Measurements from ENCODE around the gene GIMAP2. TPM values are rescaled to one million over a fixed set of nuclear protein-coding genes. Genes with fewer than 3 reads are reported as not detected.

The GIMAP2 gene
- not detected in 2 replicates for total RNA-seq (ENCODE audit: low replicate concordance)
- long read RNA-seq: 0 reads

DNA sequence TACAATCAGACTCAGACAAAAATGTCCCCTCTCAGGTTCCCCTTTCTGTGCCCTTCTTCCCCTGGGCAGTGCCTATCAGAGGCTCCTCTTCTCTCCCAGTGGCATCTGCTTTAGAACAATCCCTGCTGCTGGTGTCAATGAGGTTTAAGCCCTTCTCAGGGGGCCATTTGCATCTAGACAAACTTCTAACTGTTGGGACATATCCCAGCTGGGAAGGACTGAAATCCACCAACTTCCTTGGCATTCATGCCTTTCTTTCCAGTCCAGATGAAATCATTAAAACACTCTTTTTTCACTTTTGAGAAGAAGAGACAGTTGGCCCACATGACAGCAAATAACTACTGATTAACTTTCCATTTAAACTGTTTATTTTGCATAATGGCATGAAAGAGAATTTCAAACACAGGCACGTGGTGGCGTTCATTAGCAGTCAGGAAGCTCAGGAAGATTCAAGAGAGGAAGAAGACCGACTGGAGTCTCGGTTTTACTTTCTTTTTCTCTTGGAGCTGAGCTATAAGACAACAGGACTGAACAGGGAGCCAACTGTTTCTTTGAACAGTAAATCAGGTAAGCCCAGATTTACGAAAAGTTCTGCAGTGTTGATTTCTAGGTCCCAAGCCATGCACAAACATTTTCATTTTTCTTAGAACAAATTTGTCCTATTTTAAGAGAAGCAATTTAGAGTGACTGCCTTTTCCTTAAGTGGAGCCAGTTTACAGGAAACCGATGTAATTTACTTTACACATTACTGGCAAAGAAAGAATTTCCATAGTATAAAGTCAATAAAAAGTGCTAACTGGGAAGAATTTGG is at the start of gene GIMAP2:
Gene GIMAP2 (plus strand): TSS at position 488 of the 811 bp plus-strand sequence. CDS start 1,354 bp downstream, outside the sequence.
- H3K9me3 Mint-ChIP-seq: no peaks in the 10 kb centered on the region
- no peak for DNase-seq (ENCODE audit: extremely low spot score, unreplicated experiment)
- TF ChIP-seq, protein P1, sequence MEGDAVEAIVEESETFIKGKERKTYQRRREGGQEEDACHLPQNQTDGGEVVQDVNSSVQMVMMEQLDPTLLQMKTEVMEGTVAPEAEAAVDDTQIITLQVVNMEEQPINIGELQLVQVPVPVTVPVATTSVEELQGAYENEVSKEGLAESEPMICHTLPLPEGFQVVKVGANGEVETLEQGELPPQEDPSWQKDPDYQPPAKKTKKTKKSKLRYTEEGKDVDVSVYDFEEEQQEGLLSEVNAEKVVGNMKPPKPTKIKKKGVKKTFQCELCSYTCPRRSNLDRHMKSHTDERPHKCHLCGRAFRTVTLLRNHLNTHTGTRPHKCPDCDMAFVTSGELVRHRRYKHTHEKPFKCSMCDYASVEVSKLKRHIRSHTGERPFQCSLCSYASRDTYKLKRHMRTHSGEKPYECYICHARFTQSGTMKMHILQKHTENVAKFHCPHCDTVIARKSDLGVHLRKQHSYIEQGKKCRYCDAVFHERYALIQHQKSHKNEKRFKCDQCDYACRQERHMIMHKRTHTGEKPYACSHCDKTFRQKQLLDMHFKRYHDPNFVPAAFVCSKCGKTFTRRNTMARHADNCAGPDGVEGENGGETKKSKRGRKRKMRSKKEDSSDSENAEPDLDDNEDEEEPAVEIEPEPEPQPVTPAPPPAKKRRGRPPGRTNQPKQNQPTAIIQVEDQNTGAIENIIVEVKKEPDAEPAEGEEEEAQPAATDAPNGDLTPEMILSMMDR (conservative IDR thresholded peaks at IDR 0.05): no peak
- no peak within 1 kb of the TSS for H3K4me3 Mint-ChIP-seq
- no peaks in the 10 kb centered on the region for H3K4me1 Mint-ChIP-seq (ENCODE audit: unreplicated experiment)
- no peaks in the 10 kb centered on the region for H3K36me3 Mint-ChIP-seq
- no peak within 1 kb of the TSS for H3K27ac Mint-ChIP-seq
- peaks cover 16% of the 10 kb centered on the region for H3K27me3 Mint-ChIP-seq

DNA sequence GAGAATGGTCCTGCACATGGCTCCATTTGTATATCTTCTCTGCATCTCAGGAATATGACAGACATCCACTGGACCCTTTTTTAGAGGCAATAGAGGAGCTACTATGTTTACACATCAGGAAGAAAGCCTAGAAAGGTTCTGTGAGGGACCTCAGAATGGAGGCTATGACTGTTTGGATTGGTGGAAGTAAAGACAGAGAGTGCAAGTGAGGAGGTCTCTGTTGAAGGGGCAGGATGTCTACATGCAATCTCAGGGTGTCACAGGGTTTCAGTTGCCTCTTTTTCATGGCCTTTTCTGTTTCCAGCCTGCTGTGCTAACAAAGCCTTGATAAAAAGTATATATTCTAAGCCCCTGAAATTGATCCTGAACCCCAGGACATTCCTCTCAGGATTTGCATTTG is 43.7 kb upstream of the GIMAP2 start:
- Mint-ChIP-seq H3K4me3 (no peak overlapping the region), H3K36me3 (no peaks in the 10 kb centered on the region), H3K27me3 (no peaks in the 10 kb centered on the region), H3K4me1 (ENCODE audit: unreplicated experiment) (no peaks in the 10 kb centered on the region), H3K9me3 (no peaks in the 10 kb centered on the region), H3K27ac (no peak overlapping the region)
- TF ChIP-seq, protein P1 (conservative IDR thresholded peaks at IDR 0.05): no peak
- no peak for DNase-seq (ENCODE audit: extremely low spot score, unreplicated experiment)

DNA sequence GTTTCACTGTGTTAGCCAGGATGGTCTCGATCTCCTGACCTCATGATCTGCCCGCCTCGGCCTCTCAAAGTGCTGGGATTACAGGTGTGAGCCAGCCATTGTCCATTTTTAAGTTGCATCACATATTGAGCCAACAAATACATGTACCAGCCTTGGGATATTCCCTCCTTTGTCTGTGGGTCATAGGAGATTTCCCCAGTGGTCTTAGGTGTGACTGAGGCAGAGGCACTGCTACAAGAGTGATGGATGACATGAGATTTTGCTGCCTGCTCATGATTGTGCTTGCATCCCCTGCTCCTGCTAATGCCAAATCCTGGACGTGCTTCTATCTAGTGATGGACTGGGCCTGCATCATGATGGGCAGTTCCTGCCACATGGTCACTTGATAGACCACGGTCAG is 42.6 kb upstream of the GIMAP2 start:
- Mint-ChIP-seq H3K4me3 (no peak overlapping the region), H3K4me1 (ENCODE audit: unreplicated experiment) (no peaks in the 10 kb centered on the region), H3K27ac (no peak overlapping the region), H3K36me3 (no peaks in the 10 kb centered on the region), H3K9me3 (no peaks in the 10 kb centered on the region), H3K27me3 (no peaks in the 10 kb centered on the region)
- DNase-seq (ENCODE audit: extremely low spot score, unreplicated experiment): no peak
- TF ChIP-seq, protein P1 (conservative IDR thresholded peaks at IDR 0.05): no peak

DNA sequence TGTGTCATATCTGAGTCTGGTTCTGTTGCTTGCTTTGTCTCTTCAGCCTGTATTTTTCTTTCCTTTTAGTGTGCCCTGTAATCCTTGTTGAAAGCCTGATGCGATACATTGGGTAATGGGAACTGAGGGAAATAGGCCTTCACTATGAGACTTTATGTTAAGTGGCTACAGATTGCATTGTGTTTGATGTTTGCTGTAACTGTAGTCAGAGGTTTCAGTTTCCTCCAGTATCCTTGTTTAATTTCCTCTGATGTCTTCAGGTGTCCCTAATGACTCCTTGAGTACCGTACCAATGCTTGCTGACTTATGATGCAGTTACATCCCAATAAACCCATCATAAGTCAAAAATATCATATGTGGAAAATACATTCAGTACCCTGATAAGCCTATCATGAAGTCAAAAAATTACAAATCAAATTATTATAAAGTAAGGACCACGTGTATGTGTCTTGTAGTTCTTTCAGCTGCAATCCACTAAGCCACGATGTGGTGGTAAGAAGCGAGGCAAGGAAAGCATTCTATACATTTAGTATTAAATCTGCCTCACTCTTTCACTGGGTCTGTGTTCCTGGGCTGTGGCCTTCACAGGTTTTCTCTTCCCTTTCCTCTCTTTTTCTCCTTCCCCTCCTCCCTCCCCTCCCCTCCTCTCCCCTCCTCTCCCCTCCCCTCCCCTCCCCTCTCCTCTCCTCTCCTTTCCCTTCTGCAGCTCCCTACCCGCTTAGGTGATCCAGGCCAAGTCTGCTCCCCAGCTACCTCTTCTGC is 40.1 kb upstream of the GIMAP2 start:
- TF ChIP-seq, protein P1 (conservative IDR thresholded peaks at IDR 0.05): no peak
- Mint-ChIP-seq H3K27me3 (no peaks in the 10 kb centered on the region), H3K27ac (no peak overlapping the region), H3K4me3 (no peak overlapping the region), H3K4me1 (ENCODE audit: unreplicated experiment) (no peaks in the 10 kb centered on the region), H3K9me3 (no peaks in the 10 kb centered on the region), H3K36me3 (no peaks in the 10 kb centered on the region)
- DNase-seq (ENCODE audit: extremely low spot score, unreplicated experiment): no peak

DNA sequence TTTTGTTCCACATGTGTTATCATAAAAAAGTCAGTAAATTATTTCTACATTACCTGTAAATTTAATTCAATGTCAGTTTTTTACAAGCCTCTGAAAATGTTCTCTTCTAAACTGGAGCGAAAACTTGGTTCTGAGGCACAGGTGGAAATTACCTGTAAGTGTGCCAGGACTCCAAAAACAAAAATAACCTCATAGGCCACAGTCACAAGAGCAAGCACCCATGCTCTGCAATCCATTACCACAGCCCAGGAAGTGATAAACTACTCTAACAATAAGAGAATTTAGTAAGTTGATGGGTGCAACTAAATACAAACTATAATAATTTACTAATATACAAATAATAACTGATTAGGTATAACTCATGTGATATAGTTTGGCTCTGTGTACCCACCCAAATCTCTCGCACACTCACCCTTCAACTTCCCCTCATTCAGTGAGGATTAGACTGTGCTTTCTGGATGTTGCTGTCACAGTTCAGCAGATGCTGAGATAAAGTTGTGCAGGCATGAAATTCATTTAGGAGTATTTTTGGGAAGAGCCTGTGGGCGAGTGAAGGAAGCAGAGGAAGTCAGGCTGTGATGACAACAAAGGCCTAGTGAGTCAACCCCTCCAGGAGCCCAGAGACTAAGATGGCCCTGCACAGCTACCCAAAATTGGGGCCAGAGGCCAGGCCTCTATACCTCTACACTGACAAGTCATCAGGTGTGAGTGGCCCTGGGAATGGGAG is 37.0 kb upstream of the GIMAP2 start:
- no peak overlapping the region for H3K27ac Mint-ChIP-seq
- no peak overlapping the region for H3K4me3 Mint-ChIP-seq
- H3K36me3 Mint-ChIP-seq: no peaks in the 10 kb centered on the region
- H3K9me3 Mint-ChIP-seq: peaks cover 6% of the 10 kb centered on the region
- DNase-seq (ENCODE audit: extremely low spot score, unreplicated experiment): no peak
- H3K4me1 Mint-ChIP-seq (ENCODE audit: unreplicated experiment): no peaks in the 10 kb centered on the region
- no peaks in the 10 kb centered on the region for H3K27me3 Mint-ChIP-seq
- TF ChIP-seq, protein P1 (conservative IDR thresholded peaks at IDR 0.05): no peak
